UCSD-AML1 (cell line): Measurements from ENCODE around the gene TNKS2.
"Not testable (repeated sequence)": the region's sequence is repeated elsewhere in the genome, so short reads cannot be mapped to it uniquely, and the experiment has no call there.

Experiments
- DNase-seq: peaks from one replicate; lab custom pipeline; 2025; ENCODE audit not compliant: unreplicated experiment; lab: John Stamatoyannopoulos, UW

Gene TNKS2

DNA sequence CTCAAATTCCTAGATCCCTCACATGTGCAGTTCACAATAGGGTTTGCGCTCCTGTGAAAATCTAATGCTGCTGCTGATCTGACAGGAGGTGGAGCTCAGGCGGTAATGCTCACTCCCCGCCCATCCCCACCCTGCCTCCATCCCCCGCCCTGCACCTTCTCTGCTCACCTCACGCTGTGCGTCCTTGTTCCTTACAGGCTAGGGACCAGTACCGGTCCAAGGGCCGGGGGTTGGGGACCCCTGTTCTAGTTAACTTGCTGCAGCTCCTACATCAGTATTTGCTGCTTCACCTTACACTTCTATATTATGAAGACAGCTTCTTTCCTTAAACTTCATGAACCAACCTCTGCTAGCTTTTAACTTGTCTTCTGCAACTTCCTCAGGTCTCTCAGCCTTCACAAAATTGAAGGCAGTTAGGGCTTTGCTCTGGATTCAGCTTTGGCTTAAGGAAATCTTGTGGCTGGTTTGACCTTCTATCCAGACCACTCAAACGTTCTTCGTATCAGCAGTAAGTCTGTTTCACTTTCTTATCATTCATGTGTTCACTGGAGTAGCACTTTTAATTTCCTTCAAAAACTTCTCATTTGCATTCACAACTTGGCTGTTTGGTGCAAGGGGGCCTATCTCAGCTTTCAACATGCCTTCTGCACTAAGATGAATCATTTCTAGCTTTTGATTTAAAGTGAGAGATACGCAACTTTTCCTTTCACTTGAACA, 1.7 kb upstream of the TNKS2 start:
- peak; percentile 18 for DNase-seq

DNA sequence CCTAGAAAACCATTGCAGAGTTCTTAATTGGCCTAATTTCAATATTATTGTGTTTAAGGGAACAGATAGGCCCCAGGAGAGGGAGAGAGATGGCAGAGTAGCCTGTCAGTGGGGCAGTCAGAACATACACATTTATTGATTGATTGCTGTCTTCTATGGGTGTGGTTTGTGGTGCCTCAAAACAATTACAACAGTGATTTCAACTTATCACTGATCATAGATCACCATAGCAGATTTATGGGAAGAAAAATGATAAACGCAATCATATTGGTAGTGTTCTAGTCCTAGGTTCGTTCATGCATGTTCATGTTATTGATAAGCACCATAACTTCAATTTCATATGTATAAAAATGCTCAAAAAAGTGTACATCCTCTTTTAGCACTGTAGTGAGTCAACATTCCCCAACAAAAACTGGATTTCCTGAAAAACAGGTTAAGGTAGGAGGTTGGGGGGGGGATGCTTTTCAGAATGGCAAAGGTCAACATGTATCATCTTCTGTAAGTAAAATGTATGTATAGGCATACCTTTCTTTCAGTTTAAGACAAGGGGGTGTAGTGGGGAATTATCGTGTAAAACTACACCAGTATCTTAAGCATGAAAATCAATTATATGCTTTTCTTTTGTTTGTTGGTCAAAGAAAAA, 1.1 kb upstream of the TNKS2 start:
- DNase-seq = no peak

- no peak for DNase-seq
Observed at GRCh38 chr10:91798649-91799611, 704 bp downstream of the TNKS2 start.

DNA sequence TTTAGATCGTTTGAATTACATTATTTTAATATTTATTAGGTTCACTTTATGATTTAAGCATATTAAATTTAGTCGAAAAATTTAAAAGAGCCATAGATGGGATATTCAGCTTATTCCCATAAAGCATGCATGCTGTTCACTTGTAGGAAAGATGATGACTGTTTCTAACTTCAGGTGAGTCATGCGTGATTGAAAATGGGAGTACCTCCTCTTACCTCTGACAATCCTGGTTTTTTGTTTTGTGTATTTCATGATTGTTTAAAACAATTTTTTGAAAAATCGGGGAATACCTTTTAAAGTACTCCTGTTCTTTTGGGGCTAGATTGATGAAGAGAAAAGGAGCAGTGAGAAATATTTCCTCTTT, 1.4 kb downstream of the TNKS2 start:
- DNase-seq = no peak

GRCh38 chr10:91800182-91800581, 2.0 kb downstream of the TNKS2 start:
- DNase-seq = no peak

DNA sequence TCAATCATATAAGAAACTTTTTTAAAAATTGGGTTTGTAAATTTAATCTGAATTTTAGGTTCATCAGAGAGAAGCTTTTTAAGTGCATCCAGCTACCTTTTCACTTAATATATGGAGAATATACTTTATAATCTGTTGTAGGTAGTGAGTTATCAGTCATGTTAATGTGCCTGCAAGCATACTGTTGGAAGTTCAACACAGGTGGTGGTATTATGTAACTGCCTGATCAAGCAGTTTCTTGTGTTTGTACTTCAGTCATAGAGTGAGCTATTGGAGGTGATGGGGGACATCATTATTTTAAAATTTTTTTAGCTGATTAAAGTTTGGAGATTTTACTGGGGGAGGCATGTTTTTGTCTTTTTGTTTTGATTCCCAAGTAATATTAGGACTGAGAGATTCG, 2.5 kb downstream of the TNKS2 start:
- no peak for DNase-seq

GRCh38 chr10:91803386-91804125, 5.3 kb downstream of the TNKS2 start:
- no peak for DNase-seq

DNA sequence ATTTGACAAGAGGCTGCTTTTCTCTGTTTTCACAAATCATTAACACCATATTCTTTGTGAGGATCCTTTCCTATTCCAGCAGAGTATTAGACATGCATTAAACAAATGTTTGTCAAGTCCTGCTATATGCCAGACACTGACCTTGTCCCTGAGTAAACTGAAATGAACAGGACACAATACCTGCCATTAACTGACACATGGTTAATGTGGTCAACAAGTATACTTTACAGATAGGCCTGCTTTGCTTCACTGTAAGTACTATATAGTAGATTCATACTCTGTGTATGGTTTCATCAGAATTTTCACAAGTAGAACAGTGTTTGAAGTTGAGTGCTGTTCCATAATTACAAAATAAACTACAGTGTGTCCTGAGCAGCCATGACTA, 5.9 kb downstream of the TNKS2 start:
- no peak for DNase-seq

DNA sequence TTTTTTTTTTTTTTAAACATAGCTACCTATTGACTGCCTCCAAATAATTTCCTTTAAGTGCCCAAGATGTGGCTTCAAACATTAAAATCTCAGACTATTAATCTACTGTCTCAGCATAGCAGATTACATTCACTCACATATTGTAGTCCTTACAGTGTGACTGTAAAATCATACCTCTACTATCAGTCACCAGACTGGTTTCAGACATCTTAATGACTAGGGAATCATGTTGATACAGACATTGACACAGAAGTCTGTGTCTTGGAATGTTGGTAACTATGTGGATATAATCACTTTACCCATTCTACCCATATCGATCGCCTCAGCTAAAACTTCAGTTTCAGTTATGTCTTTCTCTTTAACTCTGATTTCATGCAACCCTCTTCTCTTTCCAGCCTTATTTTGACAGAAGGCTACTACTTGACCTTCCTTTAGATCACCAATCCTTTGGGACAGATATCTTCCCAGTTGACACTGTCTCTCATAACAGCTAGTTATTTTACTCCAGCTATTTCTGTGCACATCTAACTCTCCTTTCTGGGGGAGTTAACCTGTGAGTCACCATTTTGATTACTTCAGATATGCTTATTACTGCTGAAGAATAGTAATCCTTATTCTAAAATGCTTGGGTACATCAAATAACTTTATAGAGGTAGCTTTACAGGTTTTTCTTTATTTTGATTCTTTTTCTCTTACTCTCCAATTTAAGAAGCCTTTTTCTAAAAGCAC, 7.0 kb downstream of the TNKS2 start:
- DNase-seq = no peak

GRCh38 chr10:91807264-91807663, 9.0 kb downstream of the TNKS2 start:
- not testable (repeated sequence) for DNase-seq

GRCh38 chr10:91813251-91813650, 15.0 kb downstream of the TNKS2 start:
- DNase-seq = no peak

DNA sequence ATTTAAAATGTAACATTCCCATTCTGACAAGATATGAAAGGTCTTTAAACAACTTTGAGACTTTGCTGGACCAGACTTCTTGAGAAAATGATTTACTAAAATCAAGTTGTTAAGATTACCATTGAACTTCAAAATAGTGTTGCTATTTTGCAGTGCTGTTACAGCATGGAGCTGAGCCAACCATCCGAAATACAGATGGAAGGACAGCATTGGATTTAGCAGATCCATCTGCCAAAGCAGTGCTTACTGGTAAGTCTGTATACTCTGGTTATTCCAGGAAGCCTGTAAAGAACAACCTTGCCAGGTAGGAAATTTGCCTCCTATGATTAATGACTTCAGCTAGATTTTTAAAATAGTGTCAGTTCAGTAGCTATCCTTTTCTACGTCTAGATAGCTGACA, 18.8 kb downstream of the TNKS2 start:
- no peak for DNase-seq

DNA sequence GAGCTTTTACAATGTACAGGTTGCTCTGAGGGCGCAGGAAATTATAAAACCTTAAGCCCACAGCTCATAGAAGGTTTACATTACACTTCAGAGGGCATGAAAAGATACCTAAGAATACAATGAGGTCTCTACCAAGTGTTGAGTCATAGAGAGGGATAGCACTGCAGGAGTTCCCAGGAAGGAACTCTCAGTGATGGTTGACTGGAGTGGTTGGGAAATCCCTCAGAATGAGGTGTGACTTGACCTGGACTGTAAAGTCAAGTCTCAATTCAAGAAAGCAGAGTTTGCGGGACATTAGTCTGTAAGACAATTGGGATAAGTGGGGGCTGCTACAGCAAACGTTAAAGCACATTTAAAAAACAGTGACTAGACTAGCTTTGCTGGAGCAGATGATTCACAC, 21.9 kb downstream of the TNKS2 start:
- no peak for DNase-seq

- DNase-seq = no peak
Observed at GRCh38 chr10:91824076-91824475, 25.9 kb downstream of the TNKS2 start.

DNA sequence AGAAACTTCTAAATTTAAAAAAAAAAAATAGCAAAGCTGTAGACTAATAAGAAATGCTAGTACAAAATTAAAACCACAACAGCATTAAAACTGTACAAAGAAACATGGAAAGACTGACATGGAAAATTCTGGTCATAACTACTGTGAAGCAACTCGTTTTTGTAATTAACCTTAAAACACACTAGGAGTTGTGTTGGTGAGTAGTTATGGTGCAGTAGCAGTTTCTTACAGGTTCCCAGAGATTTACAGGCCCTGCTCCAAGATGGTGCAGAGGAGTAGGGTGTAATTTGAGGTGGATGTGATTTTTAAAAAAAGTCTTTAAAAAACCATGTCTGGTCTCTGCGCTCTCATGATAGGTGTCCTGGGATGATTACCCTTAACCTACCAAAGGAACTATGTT, 31.0 kb downstream of the TNKS2 start:
- no peak for DNase-seq

GRCh38 chr10:91838199-91838598, 40.0 kb downstream of the TNKS2 start:
- no peak for DNase-seq

GRCh38 chr10:91843083-91843482, 44.9 kb downstream of the TNKS2 start:
- DNase-seq = no peak

- no peak for DNase-seq
Observed at GRCh38 chr10:91856637-91857036, 58.4 kb downstream of the TNKS2 start.

GRCh38 chr10:91860885-91861284, 62.7 kb downstream of the TNKS2 start:
- DNase-seq = no peak

GRCh38 chr10:91864099-91864498, 65.9 kb downstream of the TNKS2 start:
- DNase-seq = no peak

DNA sequence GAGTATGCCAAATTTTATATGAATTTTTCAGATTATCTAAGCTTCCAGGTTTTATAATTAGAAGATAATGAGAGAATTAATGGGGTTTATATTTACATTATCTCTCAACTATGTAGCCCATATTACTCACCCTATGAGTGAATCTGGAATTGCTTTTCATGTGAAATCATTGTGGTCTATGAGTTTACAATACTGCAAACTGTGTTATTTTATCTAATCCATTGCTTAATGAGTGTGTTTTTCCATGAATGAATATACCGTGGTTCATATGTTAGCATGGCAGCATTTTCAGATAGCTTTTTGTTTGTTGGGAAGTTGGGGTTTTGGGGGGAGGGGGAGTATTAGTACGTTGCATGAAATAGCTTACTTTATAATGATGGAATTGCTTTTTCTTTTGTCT, 66.5 kb downstream of the TNKS2 start:
- DNase-seq = no peak
